Mucosa of descending colon (tissue), 3 donors: ENCODE data around the gene ACAD8. TPM values are rescaled to one million over a fixed set of nuclear protein-coding genes. Genes with fewer than 3 reads are reported as not detected.

Source experiments
- ATAC-seq: fragments of 200-7000 bp; cut with Tn5 transposase; one replicate; pipeline ENCODE4 v1.9.1; 2020; ENCODE audit warnings: mild to moderate bottlenecking, moderate library complexity
- DNase-seq, 3 donors: peaks; one replicate each; pipeline ENCODE4 v3.0.0-alpha.2; 2020
- H3K36me3 ChIP-seq: fragments of 200-600 bp; one replicate; pipeline ENCODE4 v1.8.0; 2021; ENCODE audit warnings: low read depth, mild to moderate bottlenecking
- H3K4me1 ChIP-seq: fragments of 200-600 bp; one replicate; pipeline ENCODE4 v1.8.0; 2021; ENCODE audit warnings: low read depth, mild to moderate bottlenecking
- H3K4me3 ChIP-seq: fragments of 200-600 bp; one replicate; pipeline ENCODE4 v1.8.0; 2021; ENCODE audit warnings: mild to moderate bottlenecking
- H3K9me3 ChIP-seq: fragments of 200-600 bp; one replicate; pipeline ENCODE4 v1.8.0; 2021; ENCODE audit warnings: mild to moderate bottlenecking
- CTCF ChIP-seq: fragments of 200-600 bp; IDR thresholded peaks from one replicate; pipeline ENCODE4 v1.8.0; 2022; ENCODE audit warnings: antibody characterized with exemption, mild to moderate bottlenecking
- intact Hi-C, 2 donors: fragments of 100-400 bp; cut with DNase I in 1 of 2; cut with micrococcal nuclease in 1 of 2; formaldehyde crosslinking; loops; one replicate each; pipeline versions ENCODE4 v1.11.0 to v1.11.1; 2022; cut with DNase I, micrococcal nuclease
- total RNA-seq, 3 donors: library from RNA; stranded (reverse); fragmentation: NEBNext Ultra II Directional in 2 of 3; extraction: Animal tissue kit (Norgen Biotek cat#: 25700) in 2 of 3; gene quantifications; one replicate each; pipeline versions ENCODE4 v1.2.1 to v1.2.4, GENCODE V29; 2021 to 2023
- donor health status: DM: no; HTN: no; CAD: no; lungs with moderate emphysema.
- donor health status: DM: no; HTN: no; CAD: no.
- donor health status: DM: no; HTN: yes; CAD: no.

ACAD8 gene
- total RNA-seq, 3 donors from 2014 or later, result 24.4 to 31.1 (median 28.8) TPM

GRCh38 chr11:134228625-134229024 is 24.7 kb upstream of the ACAD8 start:
- H3K4me1 ChIP-seq, result peaks cover 16% of the 10 kb centered on the region

GRCh38 chr11:134229126-134229790 is 24.1 kb upstream of the ACAD8 start:
- no peak for TF ChIP-seq CTCF
- H3K4me1 ChIP-seq, result peaks cover 16% of the 10 kb centered on the region
- ATAC-seq, result no peak

More at GRCh38 chr11:134228625-134229024, 24.7 kb upstream of the ACAD8 start:
- Histone ChIP-seq H3K4me3 (no peak overlapping the region), H3K36me3 (no peaks in the 10 kb centered on the region), H3K9me3 (no peaks in the 10 kb centered on the region)
- ATAC-seq, result no peak
- no peak for TF ChIP-seq CTCF
- intact Hi-C loops, result no loop called here
- no peak for DNase-seq

GRCh38 chr11:134230339-134230738 is 23.0 kb upstream of the ACAD8 start:
- no peaks in the 10 kb centered on the region for H3K36me3 ChIP-seq
- no peak for TF ChIP-seq CTCF
- ATAC-seq, result no peak
- H3K4me1 ChIP-seq, result peaks cover 15% of the 10 kb centered on the region
- intact Hi-C loops, result no loop called here
- DNase-seq, result no peak
- no peak overlapping the region for H3K4me3 ChIP-seq
- H3K9me3 ChIP-seq, result no peaks in the 10 kb centered on the region

More at GRCh38 chr11:134229126-134229790, 24.1 kb upstream of the ACAD8 start:
- H3K9me3 ChIP-seq, result no peaks in the 10 kb centered on the region
- DNase-seq, result no peak
- intact Hi-C loops, result no loop called here
- H3K4me3 ChIP-seq, result no peak overlapping the region
- H3K36me3 ChIP-seq, result no peaks in the 10 kb centered on the region

GRCh38 chr11:134231958-134232659 is 21.3 kb upstream of the ACAD8 start:
- no peak for ATAC-seq

GRCh38 chr11:134233729-134234179 is 19.6 kb upstream of the ACAD8 start:
- Histone ChIP-seq H3K4me1 (peaks cover 3% of the 10 kb centered on the region), H3K4me3 (no peak overlapping the region), H3K9me3 (no peaks in the 10 kb centered on the region), H3K36me3 (no peaks in the 10 kb centered on the region)
- TF ChIP-seq CTCF, result no peak
- no peak for DNase-seq
- intact Hi-C loops, result no loop called here
- no peak for ATAC-seq

More at GRCh38 chr11:134231958-134232659, 21.3 kb upstream of the ACAD8 start:
- intact Hi-C loops, result no loop called here
- peaks cover 3% of the 10 kb centered on the region for H3K4me1 ChIP-seq
- DNase-seq, result no peak
- no peaks in the 10 kb centered on the region for H3K36me3 ChIP-seq
- TF ChIP-seq CTCF, result no peak
- no peaks in the 10 kb centered on the region for H3K9me3 ChIP-seq
- H3K4me3 ChIP-seq, result no peak overlapping the region
